HG02973 (cell line): ENCODE measurements around the gene RGS3.

Experiments
- ATAC-seq: cut with Tn5 transposase; IDR thresholded peaks from one replicate; pipeline ENCODE4 v1.9.1; 2021; ENCODE audit warnings: moderate library complexity; ENCODE audit not compliant: unreplicated experiment

The RGS3 gene

GRCh38 chr9:113582698-113583200, 119.2 kb downstream of the RGS3 start:
- no peak for ATAC-seq

GRCh38 chr9:113583511-113584427, 120.2 kb downstream of the RGS3 start:
- ATAC-seq, result no peak

GRCh38 chr9:113584428-113585084, 121.0 kb downstream of the RGS3 start:
- no peak for ATAC-seq

- no peak for ATAC-seq
Measured at GRCh38 chr9:113585085-113585442, 121.5 kb downstream of the RGS3 start.

GRCh38 chr9:113585555-113585954, 122.0 kb downstream of the RGS3 start:
- no peak for ATAC-seq

GRCh38 chr9:113587471-113588031, 124.0 kb downstream of the RGS3 start:
- ATAC-seq, result no peak

- ATAC-seq, result no peak
Measured at GRCh38 chr9:113588242-113588810, 124.8 kb downstream of the RGS3 start.

GRCh38 chr9:113588936-113589335, 125.4 kb downstream of the RGS3 start:
- no peak for ATAC-seq

GRCh38 chr9:113589407-113589806, 125.9 kb downstream of the RGS3 start:
- no peak for ATAC-seq

- ATAC-seq, result no peak
Measured at GRCh38 chr9:113589890-113590289, 126.4 kb downstream of the RGS3 start.

- no peak for ATAC-seq
Measured at GRCh38 chr9:113590389-113590788, 126.9 kb downstream of the RGS3 start.

GRCh38 chr9:113590991-113591898, 127.7 kb downstream of the RGS3 start:
- no peak for ATAC-seq

- no peak for ATAC-seq
Measured at GRCh38 chr9:113591899-113592625, 128.5 kb downstream of the RGS3 start.

- ATAC-seq, result no peak
Measured at GRCh38 chr9:113592876-113593575, 129.5 kb downstream of the RGS3 start.

- peak; percentile 66 for ATAC-seq
Measured at GRCh38 chr9:113593682-113594281, 130.3 kb downstream of the RGS3 start.

- ATAC-seq, result no peak
Measured at GRCh38 chr9:113594484-113595299, 131.2 kb downstream of the RGS3 start.

GRCh38 chr9:113596616-113597320, 133.2 kb downstream of the RGS3 start:
- ATAC-seq, result no peak
